NB4 (cell line): ENCODE data around the gene CTU2.

ENCODE experiments used
- POLR2A ChIP-seq: IDR thresholded peaks from 2 replicates; pipeline ENCODE4 v1.6.1; 2011; ENCODE audit warnings: mild to moderate bottlenecking; ENCODE audit not compliant: insufficient read length; ENCODE audit errors: extremely low read depth
- TF ChIP-seq, protein P1 (sequence below): IDR thresholded peaks from one replicate; pipeline ENCODE4 v1.5.1; 2012; ENCODE audit warnings: low read depth, low read length

DNA sequence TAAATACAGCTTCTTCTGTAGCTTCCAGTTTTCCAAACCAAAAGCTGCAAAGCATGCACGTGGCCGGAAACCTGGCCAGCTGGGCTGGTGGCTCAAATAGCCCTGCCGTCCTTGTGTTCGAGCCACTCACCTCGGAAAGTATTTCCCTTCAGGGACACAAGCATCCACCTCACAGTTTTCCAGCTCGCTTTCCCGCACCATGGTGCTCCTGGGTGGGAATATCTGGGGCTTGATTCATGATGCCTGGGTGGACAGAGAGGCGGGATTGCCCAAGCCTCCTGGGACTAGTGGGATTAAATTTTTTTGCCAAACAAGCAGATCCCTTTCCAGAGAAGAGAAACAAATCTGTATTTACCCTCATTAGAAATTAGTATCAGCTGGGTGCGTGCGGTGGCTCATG, 36.3 kb upstream of the CTU2 start:
- TF ChIP-seq, protein P1, sequence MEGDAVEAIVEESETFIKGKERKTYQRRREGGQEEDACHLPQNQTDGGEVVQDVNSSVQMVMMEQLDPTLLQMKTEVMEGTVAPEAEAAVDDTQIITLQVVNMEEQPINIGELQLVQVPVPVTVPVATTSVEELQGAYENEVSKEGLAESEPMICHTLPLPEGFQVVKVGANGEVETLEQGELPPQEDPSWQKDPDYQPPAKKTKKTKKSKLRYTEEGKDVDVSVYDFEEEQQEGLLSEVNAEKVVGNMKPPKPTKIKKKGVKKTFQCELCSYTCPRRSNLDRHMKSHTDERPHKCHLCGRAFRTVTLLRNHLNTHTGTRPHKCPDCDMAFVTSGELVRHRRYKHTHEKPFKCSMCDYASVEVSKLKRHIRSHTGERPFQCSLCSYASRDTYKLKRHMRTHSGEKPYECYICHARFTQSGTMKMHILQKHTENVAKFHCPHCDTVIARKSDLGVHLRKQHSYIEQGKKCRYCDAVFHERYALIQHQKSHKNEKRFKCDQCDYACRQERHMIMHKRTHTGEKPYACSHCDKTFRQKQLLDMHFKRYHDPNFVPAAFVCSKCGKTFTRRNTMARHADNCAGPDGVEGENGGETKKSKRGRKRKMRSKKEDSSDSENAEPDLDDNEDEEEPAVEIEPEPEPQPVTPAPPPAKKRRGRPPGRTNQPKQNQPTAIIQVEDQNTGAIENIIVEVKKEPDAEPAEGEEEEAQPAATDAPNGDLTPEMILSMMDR: no peak
- no peak for TF ChIP-seq POLR2A
